Urinary bladder (tissue), 4 donors: Measurements from ENCODE around the gene ARHGAP20. TPM values are rescaled to one million over a fixed set of nuclear protein-coding genes. Genes with fewer than 3 reads are reported as not detected.

Experiments used
- DNase-seq: peaks from one replicate; pipeline ENCODE4 v3.0.0-alpha.2; 2015; ENCODE audit errors: extremely low spot score
- H3K27ac ChIP-seq: one replicate; pipeline ENCODE4 v1.5.1; 2013; ENCODE audit warnings: low read depth, mild to moderate bottlenecking, moderate library complexity
- H3K36me3 ChIP-seq: one replicate; pipeline ENCODE4 v1.6.1; 2013; ENCODE audit warnings: mild to moderate bottlenecking, moderate library complexity; ENCODE audit not compliant: insufficient read depth
- H3K4me1 ChIP-seq: one replicate; pipeline ENCODE4 v1.6.1; 2013; ENCODE audit warnings: mild to moderate bottlenecking, moderate library complexity; ENCODE audit not compliant: insufficient read depth
- H3K4me3 ChIP-seq: one replicate; pipeline ENCODE4 v1.5.1; 2013; ENCODE audit warnings: low read depth, low read length
- WGBS: extraction: QIAGEN DNeasy Blood & Tissue Kit; methylation state at CpG from one replicate; pipeline ENCODE4 v1.1.7; 2013; 5-methylcytosine and 5-hydroxymethylcytosine counted together
- polyA plus RNA-seq: library from polyadenylated mRNA; stranded (reverse); fragments of 200-250 nt; gene quantifications from one replicate; pipeline ENCODE4 v1.2.3, GENCODE V29; 2013
- total RNA-seq: library from RNA; depleted of rRNA; stranded (reverse); fragments of >200 nt; gene quantifications from one replicate; pipeline ENCODE4 v1.2.3, GENCODE V29; 2014
- donor health status: healthy with polysubstance abuse.
- donor health status: healthy.

ARHGAP20 gene
- total and polyA plus RNA-seq, 2 donors: 5.7 to 23.0 TPM

- no peaks in the 10 kb centered on the region for H3K36me3 ChIP-seq
- DNase-seq: no peak
- no peak overlapping the region for H3K4me3 ChIP-seq
- no peaks in the 10 kb centered on the region for H3K4me1 ChIP-seq
- no peak overlapping the region for H3K27ac ChIP-seq
- 86% methylated on average over 2 of the region's 2 CpGs for WGBS
Observed at GRCh38 chr11:110614031-110614430, 98.2 kb downstream of the ARHGAP20 start.

GRCh38 chr11:110613197-110613918 is 98.9 kb downstream of the ARHGAP20 start:
- DNase-seq: no peak
- H3K36me3 ChIP-seq: no peaks in the 10 kb centered on the region
- H3K4me3 ChIP-seq: no peak overlapping the region
- H3K27ac ChIP-seq: no peak overlapping the region
- 77% methylated on average over 3 of the region's 3 CpGs for WGBS
- no peaks in the 10 kb centered on the region for H3K4me1 ChIP-seq

- peaks cover under 1% of the 10 kb centered on the region for H3K36me3 ChIP-seq
- no peaks in the 10 kb centered on the region for H3K4me1 ChIP-seq
- WGBS: 59% methylated on average over 6 of the region's 6 CpGs
- no peak for DNase-seq
- no peak overlapping the region for H3K4me3 ChIP-seq
- no peak overlapping the region for H3K27ac ChIP-seq
Observed at GRCh38 chr11:110606415-110606814, 105.8 kb downstream of the ARHGAP20 start.

GRCh38 chr11:110601936-110602335 is 110.3 kb downstream of the ARHGAP20 start:
- no peak overlapping the region for H3K27ac ChIP-seq
- no peak for DNase-seq
- H3K4me1 ChIP-seq: no peaks in the 10 kb centered on the region
- H3K36me3 ChIP-seq: peaks cover 4% of the 10 kb centered on the region
- no peak overlapping the region for H3K4me3 ChIP-seq
- WGBS: 95% methylated on average over 4 of the region's 4 CpGs

- H3K36me3 ChIP-seq: peaks cover 4% of the 10 kb centered on the region
- no peak for DNase-seq
- H3K4me1 ChIP-seq: no peaks in the 10 kb centered on the region
- no peak overlapping the region for H3K27ac ChIP-seq
- 92% methylated on average over 4 of the region's 4 CpGs for WGBS
- H3K4me3 ChIP-seq: no peak overlapping the region
Observed at GRCh38 chr11:110600322-110600721, 111.9 kb downstream of the ARHGAP20 start.

- 98% methylated on average over 5 of the region's 5 CpGs for WGBS
- Histone ChIP-seq H3K4me3 (no peak overlapping the region), H3K4me1 (no peaks in the 10 kb centered on the region), H3K36me3 (peaks cover 4% of the 10 kb centered on the region), H3K27ac (no peak overlapping the region)
- no peak for DNase-seq
Observed at GRCh38 chr11:110599207-110599606, 113.0 kb downstream of the ARHGAP20 start.

- Histone ChIP-seq H3K27ac (no peak overlapping the region), H3K4me3 (no peak overlapping the region), H3K36me3 (peaks cover 4% of the 10 kb centered on the region), H3K4me1 (no peaks in the 10 kb centered on the region)
- 94% methylated on average over 1 of the region's 1 CpG for WGBS
- DNase-seq: no peak
Observed at GRCh38 chr11:110598725-110599124, 113.5 kb downstream of the ARHGAP20 start.

- no peaks in the 10 kb centered on the region for H3K36me3 ChIP-seq
- H3K4me3 ChIP-seq: no peak overlapping the region
- DNase-seq: no peak
- H3K4me1 ChIP-seq: no peaks in the 10 kb centered on the region
- no peak overlapping the region for H3K27ac ChIP-seq
- WGBS: 65% methylated on average over 4 of the region's 4 CpGs
Observed at GRCh38 chr11:110587972-110588371, 124.3 kb downstream of the ARHGAP20 start.

- Histone ChIP-seq H3K4me3 (no peak overlapping the region), H3K36me3 (no peaks in the 10 kb centered on the region), H3K27ac (no peak overlapping the region), H3K4me1 (no peaks in the 10 kb centered on the region)
- WGBS: 90% methylated on average over 1 of the region's 1 CpG
- no peak for DNase-seq
Observed at GRCh38 chr11:110587129-110587528, 125.1 kb downstream of the ARHGAP20 start.

GRCh38 chr11:110584150-110584549 is 128.1 kb downstream of the ARHGAP20 start:
- no peak for DNase-seq
- Histone ChIP-seq H3K36me3 (no peaks in the 10 kb centered on the region), H3K4me3 (no peak overlapping the region), H3K4me1 (no peaks in the 10 kb centered on the region), H3K27ac (no peak overlapping the region)
- 86% methylated on average over 1 of the region's 1 CpG for WGBS

- whole genome bisulfite sequencing: 58% methylated on average over 2 of the region's 2 CpGs
- Histone ChIP-seq H3K4me3 (no peak overlapping the region), H3K27ac (no peak overlapping the region), H3K4me1 (no peaks in the 10 kb centered on the region), H3K36me3 (no peaks in the 10 kb centered on the region)
- no peak for DNase-seq
Observed at GRCh38 chr11:110582728-110583432, 129.4 kb downstream of the ARHGAP20 start.

- no peak for DNase-seq
- Histone ChIP-seq H3K27ac (no peak overlapping the region), H3K36me3 (no peaks in the 10 kb centered on the region), H3K4me1 (no peaks in the 10 kb centered on the region), H3K4me3 (no peak overlapping the region)
- 94% methylated on average over 8 of the region's 8 CpGs for WGBS
Observed at GRCh38 chr11:110580571-110580970, 131.7 kb downstream of the ARHGAP20 start.

GRCh38 chr11:110573411-110573810 is 138.8 kb downstream of the ARHGAP20 start:
- H3K36me3 ChIP-seq: no peaks in the 10 kb centered on the region
- no peak for DNase-seq
- no peak overlapping the region for H3K27ac ChIP-seq
- no peak overlapping the region for H3K4me3 ChIP-seq
- no peaks in the 10 kb centered on the region for H3K4me1 ChIP-seq
- WGBS: 70% methylated on average over 5 of the region's 5 CpGs

- Histone ChIP-seq H3K36me3 (no peaks in the 10 kb centered on the region), H3K4me3 (no peak overlapping the region), H3K27ac (no peak overlapping the region), H3K4me1 (no peaks in the 10 kb centered on the region)
- 46% methylated on average over 5 of the region's 5 CpGs for WGBS
- DNase-seq: no peak
Observed at GRCh38 chr11:110571081-110571720, 141.0 kb downstream of the ARHGAP20 start.
